GM12878 (cell line): Measurements from ENCODE around the gene VCPKMT. TPM values are rescaled to one million over a fixed set of nuclear protein-coding genes. Genes with fewer than 3 reads are reported as not detected.

Experiments
- ATF7 ChIP-seq: fragments of 450-650 bp; IDR thresholded peaks from 2 replicates; pipeline ENCODE4 v1.6.1; 2016; ENCODE audit warnings: low read depth, mild to moderate bottlenecking
- BHLHE40 ChIP-seq, 2 experiments: fragments of 450-650 bp in 1 of 2; IDR thresholded peaks; 2 replicates each; pipeline ENCODE4 v1.6.1; 2011 to 2017; ENCODE audit warnings: low read depth in 2 of 2, borderline replicate concordance in 1 of 2, improper control_type of control experiment in 1 of 2, low read length in 1 of 2, mild to moderate bottlenecking in 1 of 2
- CEBPB ChIP-seq, 2 experiments: fragments of 150-350 bp in 1 of 2; IDR thresholded peaks; 2 replicates each; pipeline ENCODE4 v1.6.1; 2012 to 2014; ENCODE audit warnings: low read depth in 2 of 2, low read length in 2 of 2, borderline replicate concordance in 1 of 2, inconsistent platforms in 1 of 2
- CHD1 ChIP-seq: IDR thresholded peaks from 2 replicates; pipeline ENCODE4 v1.6.1; 2012; ENCODE audit warnings: low read depth, low read length, improper control_type of control experiment
- CHD4 ChIP-seq: fragments of 200-600 bp; sonication (generic); IDR thresholded peaks from 2 replicates; pipeline ENCODE4 v1.6.1; 2016; ENCODE audit warnings: mild to moderate bottlenecking
- DPF2 ChIP-seq: fragments of 450-650 bp; IDR thresholded peaks from 2 replicates; pipeline ENCODE4 v1.6.1; 2017; ENCODE audit warnings: mild to moderate bottlenecking
- E2F4 ChIP-seq: IDR thresholded peaks from 2 replicates; pipeline ENCODE4 v1.6.1; 2012; ENCODE audit warnings: low read depth, low read length, improper control_type of control experiment
- ELK1 ChIP-seq: IDR thresholded peaks from 2 replicates; pipeline ENCODE4 v1.6.1; 2012; ENCODE audit warnings: low read depth, low read length, improper control_type of control experiment
- ESRRA ChIP-seq: IDR thresholded peaks from 2 replicates; pipeline ENCODE4 v1.6.1; 2012; ENCODE audit warnings: mild to moderate bottlenecking, low read length, improper control_type of control experiment
- GATAD2B ChIP-seq: fragments of 450-650 bp; conservative IDR thresholded peaks from 2 replicates; pipeline ENCODE4 v1.6.1; 2017; ENCODE audit warnings: low read depth, mild to moderate bottlenecking, moderate library complexity
- HDAC6 ChIP-seq: fragments of 200-600 bp; sonication (generic); IDR thresholded peaks from one replicate; pipeline ENCODE4 v1.8.0; 2017; ENCODE audit warnings: antibody characterized with exemption; ENCODE audit not compliant: unreplicated experiment
- HSF1 ChIP-seq: fragments of 150-350 bp; IDR thresholded peaks from 2 replicates; pipeline ENCODE4 v1.6.1; 2014; ENCODE audit warnings: mild to moderate bottlenecking, low read depth, low read length
- MLLT1 ChIP-seq: fragments of 450-650 bp; IDR thresholded peaks from 2 replicates; pipeline ENCODE4 v1.6.1; 2016; ENCODE audit warnings: mild to moderate bottlenecking
- MTA2 ChIP-seq: fragments of 450-650 bp; IDR thresholded peaks from 2 replicates; pipeline ENCODE4 v1.6.1; 2016; ENCODE audit warnings: low read depth, mild to moderate bottlenecking, moderate library complexity
- NFIC ChIP-seq: IDR thresholded peaks from 2 replicates; pipeline ENCODE4 v1.6.1; 2012; ENCODE audit warnings: low read depth, mild to moderate bottlenecking, inconsistent platforms, low read length, moderate library complexity
- POLR2A ChIP-seq: IDR thresholded peaks from 2 replicates; pipeline ENCODE4 v1.6.1; 2011; ENCODE audit warnings: low read depth, mild to moderate bottlenecking, low read length
- REST ChIP-seq: IDR thresholded peaks from 2 replicates; pipeline ENCODE4 v1.6.1; 2012; ENCODE audit warnings: mild to moderate bottlenecking, low read depth, low read length
- SMAD5 ChIP-seq: IDR thresholded peaks from 2 replicates; pipeline ENCODE4 v1.6.1; 2016; ENCODE audit warnings: antibody characterized with exemption, low read depth
- SMC3 ChIP-seq: IDR thresholded peaks from 2 replicates; pipeline ENCODE4 v1.6.1; 2011; ENCODE audit warnings: low read length, improper control_type of control experiment, borderline replicate concordance
- TCF12 ChIP-seq: IDR thresholded peaks from 2 replicates; pipeline ENCODE4 v1.6.1; 2011; ENCODE audit warnings: low read depth, mild to moderate bottlenecking, low read length
- ZNF384 ChIP-seq: IDR thresholded peaks from 2 replicates; pipeline ENCODE4 v1.6.1; 2012; ENCODE audit warnings: low read depth, mild to moderate bottlenecking, low read length, improper control_type of control experiment, borderline replicate concordance
- ZZZ3 ChIP-seq: IDR thresholded peaks from 2 replicates; pipeline ENCODE4 v1.6.1; 2011; ENCODE audit warnings: low read depth; ENCODE audit not compliant: control insufficient read depth, insufficient read length
- polyA plus RNA-seq, 11 experiments: library from polyadenylated mRNA; depleted of rRNA in 4 of 11; unstranded in 6 of 11; stranded (reverse) in 5 of 11; fragments of >200 nt; fragmentation: Nextera tagmentation in 4 of 11; fragmentation: Illumina TruSeq in 1 of 11; extraction: Ambion mirVana in 4 of 11; extraction: Trizol in 1 of 11; gene quantifications; 1 replicate in 1 of 11; 2 replicates in 10 of 11; pipeline versions ENCODE4 v1.2.1 to v1.2.3, GENCODE V29; 2011 to 2016; ENCODE audit warnings: inconsistent platforms in 2 of 11, missing spikeins in 2 of 11, low read depth in 1 of 11
- total RNA-seq, 4 experiments: library from RNA; depleted of rRNA in 3 of 4; stranded (reverse); fragments of >200 nt in 3 of 4; fragmentation: Illumina TruSeq in 1 of 4; extraction: Trizol in 1 of 4; gene quantifications; 2 replicates each; pipeline versions ENCODE4 v1.2.1 to v1.2.3, GENCODE V29; 2013 to 2021

Gene VCPKMT
- total and polyA plus RNA-seq, 10 of the 15 experiments (the other 5 are each of a cell fraction or from before 2014, with no cell fraction given): 8.5 to 18.4 (median 12.8) TPM

GRCh38 chr14:50061664-50062437, 54.5 kb downstream of the VCPKMT start (continued):
- TF ChIP-seq SMC3 (no peak), CHD4 (no peak), ZNF384 (no peak), HDAC6 (no peak), MLLT1 (0 out of 2 replicates have a peak, but pooled peaks have one; percentile 28), BHLHE40 (IDR thresholded peaks at IDR 0.05; ENCODE audit: borderline replicate concordance in 1 of 2, low read depth in 2 of 2, low read length in 1 of 2) (peak in 1 of 2 experiments; percentile 35; a peak in 1 of 4 replicates), ELK1 (no peak), HSF1 (no peak), TCF12 (peak; percentile 93), CEBPB (IDR thresholded peaks at IDR 0.05; ENCODE audit: borderline replicate concordance in 1 of 2, low read depth in 2 of 2, low read length in 2 of 2) (no peak), DPF2 (peak; percentile 69), REST (no peak), GATAD2B (peak; percentile 63), ESRRA (no peak), E2F4 (no peak), SMAD5 (peak; percentile 86), POLR2A (peak; percentile 77), MTA2 (peak; percentile 64), ZZZ3 (no peak), CHD1 (no peak), ATF7 (no peak), NFIC (no peak; the same call in none of the 2 replicates)
